Neural cell (in vitro differentiated cells): ENCODE measurements around the gene HEPACAM2. TPM values are rescaled to one million over a fixed set of nuclear protein-coding genes. Genes with fewer than 3 reads are reported as not detected.

ENCODE experiments used
- H2AFZ ChIP-seq: fragments of 200-600, 300-800 bp; sonication (generic), shearing (Covaris generic); 2 replicates; pipeline ENCODE4 v1.6.0; 2014; ENCODE audit warnings: low read depth, mild to moderate bottlenecking, antibody characterized with exemption, low read length, moderate library complexity
- H3F3A ChIP-seq: fragments of 200-600 bp; shearing (Covaris generic); 2 replicates; pipeline ENCODE4 v1.6.1; 2016; ENCODE audit warnings: mild to moderate bottlenecking, moderate library complexity, mixed read lengths, antibody characterized with exemption, low read length; ENCODE audit not compliant: insufficient read depth, poor library complexity, severe bottlenecking
- H3K27ac ChIP-seq: fragments of 200-600, 300-800 bp; sonication (generic), shearing (Covaris generic); 2 replicates; pipeline ENCODE4 v1.5.1; 2014; ENCODE audit warnings: mild to moderate bottlenecking, low read length, moderate library complexity
- H3K27me3 ChIP-seq: fragments of 300-800, 200-600 bp; sonication (generic), shearing (Covaris generic); 2 replicates; pipeline ENCODE4 v1.6.0; 2014; ENCODE audit warnings: mild to moderate bottlenecking, low read depth, low read length, moderate library complexity; ENCODE audit not compliant: insufficient read depth
- H3K36me3 ChIP-seq: fragments of 300-800, 200-600 bp; sonication (generic), shearing (Covaris generic); 2 replicates; pipeline ENCODE4 v1.5.1; 2014; ENCODE audit warnings: mild to moderate bottlenecking, antibody characterized with exemption, low read length, moderate library complexity; ENCODE audit not compliant: insufficient read depth
- H3K4me2 ChIP-seq: fragments of 300-800, 200-600 bp; sonication (generic), shearing (Covaris generic); 2 replicates; pipeline ENCODE4 v1.6.0; 2014; ENCODE audit warnings: mild to moderate bottlenecking, low read length
- H3K4me3 ChIP-seq: fragments of 300-800, 200-600 bp; sonication (generic), shearing (Covaris generic); 2 replicates; pipeline ENCODE4 v1.5.1; 2014; ENCODE audit warnings: mild to moderate bottlenecking, low read length, moderate library complexity
- H3K79me2 ChIP-seq: fragments of 200-600 bp; shearing (Covaris generic); replicated peaks from 2 replicates; pipeline ENCODE4 v1.6.0; 2014; ENCODE audit warnings: mild to moderate bottlenecking, low read length, moderate library complexity; ENCODE audit not compliant: insufficient read depth
- H3K9ac ChIP-seq: fragments of 300-800, 200-600 bp; sonication (generic), shearing (Covaris generic); 2 replicates; pipeline ENCODE4 v1.6.1; 2016; ENCODE audit warnings: mild to moderate bottlenecking, low read length, mixed read lengths
- H3K9me2 ChIP-seq: fragments of 200-600 bp; shearing (Covaris generic); 2 replicates; pipeline ENCODE4 v1.6.1; 2016; ENCODE audit warnings: mild to moderate bottlenecking, low read length, mixed read lengths; ENCODE audit not compliant: insufficient read depth
- H3K9me3 ChIP-seq: fragments of 200-600, 300-800 bp; sonication (generic), shearing (Covaris generic); 2 replicates; pipeline ENCODE4 v1.6.1; 2016; ENCODE audit warnings: mild to moderate bottlenecking, mixed run types, low read length, moderate library complexity, mixed read lengths
- H4K20me1 ChIP-seq: fragments of 200-600 bp; shearing (Covaris generic); 2 replicates; pipeline ENCODE4 v1.6.1; 2016; ENCODE audit warnings: mild to moderate bottlenecking, mixed run types; ENCODE audit not compliant: insufficient read depth
- EP300 ChIP-seq: fragments of 450-650 bp; conservative IDR thresholded peaks from 2 replicates; pipeline ENCODE4 v1.6.1; 2014; ENCODE audit warnings: antibody characterized with exemption, mild to moderate bottlenecking, moderate library complexity; ENCODE audit not compliant: poor library complexity, severe bottlenecking
- EZH2 ChIP-seq: fragments of 200-600, 300-800 bp; shearing (Covaris generic), sonication (generic); IDR thresholded peaks from 2 replicates; pipeline ENCODE4 v1.6.1; 2014; ENCODE audit warnings: antibody characterized with exemption, low read length, borderline replicate concordance, mild to moderate bottlenecking; ENCODE audit not compliant: insufficient read depth, poor library complexity, severe bottlenecking
- MXI1 ChIP-seq: fragments of 450-650 bp; conservative IDR thresholded peaks from 2 replicates; pipeline ENCODE4 v1.6.1; 2014; ENCODE audit warnings: antibody characterized with exemption, mild to moderate bottlenecking; ENCODE audit not compliant: poor library complexity, severe bottlenecking
- POLR2AphosphoS5 ChIP-seq: IDR thresholded peaks from 2 replicates; pipeline ENCODE4 v1.6.1; 2012
- RAD21 ChIP-seq: fragments of 450-650 bp; conservative IDR thresholded peaks from 2 replicates; pipeline ENCODE4 v1.6.1; 2014; ENCODE audit warnings: antibody characterized with exemption, mild to moderate bottlenecking, moderate library complexity
- SMC3 ChIP-seq: fragments of 450-650 bp; conservative IDR thresholded peaks from 2 replicates; pipeline ENCODE4 v1.6.1; 2014; ENCODE audit warnings: antibody characterized with exemption, mild to moderate bottlenecking, moderate library complexity; ENCODE audit not compliant: poor library complexity
- TAF1 ChIP-seq: IDR thresholded peaks from 2 replicates; pipeline ENCODE4 v1.6.1; 2012; ENCODE audit warnings: low read depth
- polyA plus RNA-seq: library from polyadenylated mRNA; depleted of rRNA; stranded (reverse); fragments of >200 nt; gene quantifications from 2 replicates; pipeline ENCODE4 v1.2.3, GENCODE V29; 2014
- TF ChIP-seq, protein P1 (sequence below): IDR thresholded peaks from 2 replicates; pipeline ENCODE4 v1.6.1; 2012; ENCODE audit warnings: borderline replicate concordance
- TF ChIP-seq, protein P2 (sequence below): fragments of 450-650 bp; IDR thresholded peaks from 2 replicates; pipeline ENCODE4 v1.5.1; 2014; ENCODE audit warnings: antibody characterized with exemption, mild to moderate bottlenecking, moderate library complexity; ENCODE audit not compliant: poor library complexity, severe bottlenecking

The HEPACAM2 gene
- polyA plus RNA-seq, 1 donor from 2014 or later: 0.35 TPM

DNA sequence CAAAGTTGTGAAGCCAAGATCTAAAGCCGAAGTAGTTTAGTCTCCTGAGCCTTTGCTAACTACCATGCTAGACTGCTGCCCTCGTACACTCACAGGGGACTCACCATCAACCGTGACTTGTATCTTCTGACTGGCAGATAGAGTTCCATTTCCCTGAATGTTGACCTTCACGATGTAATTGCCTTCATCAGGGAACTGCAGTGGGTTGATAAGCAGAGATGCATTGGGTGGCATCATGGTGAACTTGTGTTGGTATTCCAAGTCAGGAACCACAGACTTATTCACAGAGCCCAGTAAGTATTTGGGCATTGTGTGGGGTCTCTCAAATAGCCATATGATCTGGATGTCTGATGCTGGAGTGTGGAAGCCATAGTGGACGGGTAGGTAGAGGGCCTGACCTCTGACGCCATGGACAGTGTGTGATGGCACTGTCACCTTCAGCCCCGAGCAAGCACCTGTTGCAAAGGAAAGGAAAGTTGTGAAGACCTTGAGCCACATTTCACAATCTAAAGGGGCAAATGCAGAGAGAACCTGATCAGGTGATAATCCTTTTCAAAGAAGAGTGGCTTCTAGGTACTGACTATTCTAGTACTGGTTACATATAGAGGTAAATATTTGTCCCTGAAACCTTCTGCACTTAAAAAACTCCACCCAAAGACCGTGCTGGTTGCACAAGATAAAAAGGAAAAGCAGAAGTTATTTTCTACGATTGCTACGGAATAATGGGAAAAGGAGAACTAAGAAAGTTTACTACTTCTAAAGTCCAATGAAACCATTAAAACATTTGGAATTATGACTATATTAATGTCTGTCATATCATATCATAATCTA is 7.1 kb downstream of the HEPACAM2 start:
- Histone ChIP-seq H3K9ac (no peak overlapping the region), H4K20me1 (no peaks in the 10 kb centered on the region), H3K27ac (no peak overlapping the region), H3K9me3 (no peaks in the 10 kb centered on the region), H2AFZ (no peak overlapping the region), H3K4me2 (no peak overlapping the region), H3K9me2 (no peaks in the 10 kb centered on the region), H3K4me3 (no peak overlapping the region), H3F3A (no peaks in the 10 kb centered on the region), H3K36me3 (no peaks in the 10 kb centered on the region), H3K79me2 (no peaks in the 10 kb centered on the region), H3K27me3 (no peaks in the 10 kb centered on the region)
- TF ChIP-seq RAD21 (no peak), MXI1 (no peak), TAF1 (no peak), EZH2 (no peak), SMC3 (no peak), POLR2AphosphoS5 (no peak), EP300 (no peak)
- TF ChIP-seq, protein P1, sequence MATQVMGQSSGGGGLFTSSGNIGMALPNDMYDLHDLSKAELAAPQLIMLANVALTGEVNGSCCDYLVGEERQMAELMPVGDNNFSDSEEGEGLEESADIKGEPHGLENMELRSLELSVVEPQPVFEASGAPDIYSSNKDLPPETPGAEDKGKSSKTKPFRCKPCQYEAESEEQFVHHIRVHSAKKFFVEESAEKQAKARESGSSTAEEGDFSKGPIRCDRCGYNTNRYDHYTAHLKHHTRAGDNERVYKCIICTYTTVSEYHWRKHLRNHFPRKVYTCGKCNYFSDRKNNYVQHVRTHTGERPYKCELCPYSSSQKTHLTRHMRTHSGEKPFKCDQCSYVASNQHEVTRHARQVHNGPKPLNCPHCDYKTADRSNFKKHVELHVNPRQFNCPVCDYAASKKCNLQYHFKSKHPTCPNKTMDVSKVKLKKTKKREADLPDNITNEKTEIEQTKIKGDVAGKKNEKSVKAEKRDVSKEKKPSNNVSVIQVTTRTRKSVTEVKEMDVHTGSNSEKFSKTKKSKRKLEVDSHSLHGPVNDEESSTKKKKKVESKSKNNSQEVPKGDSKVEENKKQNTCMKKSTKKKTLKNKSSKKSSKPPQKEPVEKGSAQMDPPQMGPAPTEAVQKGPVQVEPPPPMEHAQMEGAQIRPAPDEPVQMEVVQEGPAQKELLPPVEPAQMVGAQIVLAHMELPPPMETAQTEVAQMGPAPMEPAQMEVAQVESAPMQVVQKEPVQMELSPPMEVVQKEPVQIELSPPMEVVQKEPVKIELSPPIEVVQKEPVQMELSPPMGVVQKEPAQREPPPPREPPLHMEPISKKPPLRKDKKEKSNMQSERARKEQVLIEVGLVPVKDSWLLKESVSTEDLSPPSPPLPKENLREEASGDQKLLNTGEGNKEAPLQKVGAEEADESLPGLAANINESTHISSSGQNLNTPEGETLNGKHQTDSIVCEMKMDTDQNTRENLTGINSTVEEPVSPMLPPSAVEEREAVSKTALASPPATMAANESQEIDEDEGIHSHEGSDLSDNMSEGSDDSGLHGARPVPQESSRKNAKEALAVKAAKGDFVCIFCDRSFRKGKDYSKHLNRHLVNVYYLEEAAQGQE: no peak
- TF ChIP-seq, protein P2, sequence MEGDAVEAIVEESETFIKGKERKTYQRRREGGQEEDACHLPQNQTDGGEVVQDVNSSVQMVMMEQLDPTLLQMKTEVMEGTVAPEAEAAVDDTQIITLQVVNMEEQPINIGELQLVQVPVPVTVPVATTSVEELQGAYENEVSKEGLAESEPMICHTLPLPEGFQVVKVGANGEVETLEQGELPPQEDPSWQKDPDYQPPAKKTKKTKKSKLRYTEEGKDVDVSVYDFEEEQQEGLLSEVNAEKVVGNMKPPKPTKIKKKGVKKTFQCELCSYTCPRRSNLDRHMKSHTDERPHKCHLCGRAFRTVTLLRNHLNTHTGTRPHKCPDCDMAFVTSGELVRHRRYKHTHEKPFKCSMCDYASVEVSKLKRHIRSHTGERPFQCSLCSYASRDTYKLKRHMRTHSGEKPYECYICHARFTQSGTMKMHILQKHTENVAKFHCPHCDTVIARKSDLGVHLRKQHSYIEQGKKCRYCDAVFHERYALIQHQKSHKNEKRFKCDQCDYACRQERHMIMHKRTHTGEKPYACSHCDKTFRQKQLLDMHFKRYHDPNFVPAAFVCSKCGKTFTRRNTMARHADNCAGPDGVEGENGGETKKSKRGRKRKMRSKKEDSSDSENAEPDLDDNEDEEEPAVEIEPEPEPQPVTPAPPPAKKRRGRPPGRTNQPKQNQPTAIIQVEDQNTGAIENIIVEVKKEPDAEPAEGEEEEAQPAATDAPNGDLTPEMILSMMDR: no peak

DNA sequence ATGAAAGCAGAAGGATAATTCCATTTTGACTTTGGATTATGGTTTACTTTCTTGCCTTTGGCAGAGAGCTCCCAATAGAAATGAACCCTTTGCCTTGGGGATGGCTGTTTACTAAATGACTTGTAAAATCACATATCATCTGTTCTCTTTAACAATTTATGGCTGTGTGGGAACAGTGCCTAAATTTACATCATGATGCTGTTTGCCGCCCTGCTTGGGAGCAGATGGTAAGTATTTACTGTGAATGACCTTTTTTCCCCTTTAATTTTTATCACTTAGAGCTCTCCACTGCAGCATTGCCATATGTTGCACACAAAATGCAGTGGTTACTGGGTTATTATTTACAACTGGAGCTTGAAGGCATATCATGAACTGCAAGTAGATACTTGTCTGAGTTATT is 13.4 kb downstream of the HEPACAM2 start:
- Histone ChIP-seq H3K27me3 (no peaks in the 10 kb centered on the region), H4K20me1 (no peaks in the 10 kb centered on the region), H3K79me2 (no peaks in the 10 kb centered on the region), H3K4me2 (no peak overlapping the region), H3F3A (no peaks in the 10 kb centered on the region), H2AFZ (no peak overlapping the region), H3K9me3 (no peaks in the 10 kb centered on the region), H3K36me3 (no peaks in the 10 kb centered on the region), H3K9ac (no peak overlapping the region), H3K27ac (no peak overlapping the region), H3K9me2 (no peaks in the 10 kb centered on the region), H3K4me3 (no peak overlapping the region)
- TF ChIP-seq MXI1 (no peak), POLR2AphosphoS5 (no peak), RAD21 (no peak), TAF1 (no peak), EP300 (no peak), SMC3 (no peak), EZH2 (no peak)
- TF ChIP-seq, protein P2: no peak
- TF ChIP-seq, protein P1: no peak
